Neural progenitor cell (in vitro differentiated cells): ENCODE results near the gene MRPL2.

ENCODE experiments used
- CTCF ChIP-seq: fragments of 200-600 bp; sonication (generic); IDR thresholded peaks from 2 replicates; pipeline ENCODE4 v1.5.1; 2017; ENCODE audit warnings: antibody characterized with exemption, mild to moderate bottlenecking
- EZH2 ChIP-seq: fragments of 200-600 bp; sonication (generic); IDR thresholded peaks from 2 replicates; pipeline ENCODE4 v1.6.1; 2017; ENCODE audit warnings: antibody characterized with exemption, mild to moderate bottlenecking, moderate library complexity
- EZH2phosphoT487 ChIP-seq: fragments of 200-600 bp; sonication (generic); IDR thresholded peaks from 2 replicates; pipeline ENCODE4 v1.6.1; 2017; ENCODE audit warnings: antibody characterized with exemption

GRCh38 chr6:43059168-43060033 lies at the start of gene MRPL2, which contains the start of gene KLC4:
- no peak for TF ChIP-seq EZH2
- no peak for TF ChIP-seq CTCF
- no peak for TF ChIP-seq EZH2phosphoT487
